Measurements from ENCODE around the gene LCE1E. TPM values are rescaled to one million over a fixed set of nuclear protein-coding genes. Genes with fewer than 3 reads are reported as not detected.

LCE1E gene, protein sequence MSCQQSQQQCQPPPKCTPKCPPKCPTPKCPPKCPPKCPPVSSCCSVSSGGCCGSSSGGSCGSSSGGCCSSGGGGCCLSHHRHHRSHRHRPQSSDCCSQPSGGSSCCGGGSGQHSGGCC
- total RNA-seq (not detected in 2 replicates), polyA plus RNA-seq (not detected in 2 replicates), polyA minus RNA-seq (not detected in 2 replicates), Bru-seq, nascent RNA (not detected), BruChase-seq, experiment 1, labeled RNA remaining after a 6-hour chase (not detected), BruChase-seq, experiment 2, labeled RNA remaining after a 2-hour chase (not detected)
- not detected in 2 replicates for polyA plus RNA-seq (2011; cell fraction: cytosol; rRNA removed)
- not detected in 2 replicates for polyA plus RNA-seq (2011; cell fraction: nucleus; rRNA removed)
- not detected in 2 replicates for polyA plus RNA-seq (2012)
- not detected for polyA minus RNA-seq (2011; cell fraction: cytosol; rRNA and poly(A)+ RNA removed)
- not detected in 2 replicates for polyA minus RNA-seq (2011; cell fraction: nucleus; rRNA and poly(A)+ RNA removed)
- long read RNA-seq, result 0 reads

DNA sequence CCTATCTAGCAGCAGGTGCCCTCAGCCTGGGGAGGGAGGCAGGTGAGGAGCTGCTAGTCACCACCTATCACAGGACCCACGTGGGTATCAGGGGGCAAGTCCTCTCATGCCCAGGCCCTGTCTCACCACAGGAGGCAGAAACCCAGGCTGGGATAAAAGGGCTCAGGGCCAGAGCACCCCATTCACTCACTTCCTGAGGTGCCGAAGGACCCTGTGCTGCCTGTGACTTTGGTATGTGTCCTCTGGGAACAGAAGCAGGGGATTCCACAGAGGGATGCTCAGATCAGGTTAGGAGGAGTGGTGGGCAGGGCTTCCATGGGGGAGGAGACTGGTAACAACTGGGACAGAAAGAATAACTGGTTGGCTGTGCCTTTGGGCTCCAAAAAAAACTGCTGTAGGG is at the start of gene LCE1E:
Gene LCE1E (plus strand): TSS at position 181 of the 400 bp plus-strand sequence. CDS start 1,043 bp downstream, outside the sequence.
- no peak for FAIRE-seq
- no peak within 1 kb of the TSS for H2AFZ ChIP-seq (ENCODE audit: low read depth, low read length)

More for the DNA sequence above, at the start of gene LCE1E:
- dilution Hi-C loops (cut with MboI; ENCODE audit: extremely low pct_ligation_motif_present, low sequenced_read_pairs) (no loop called here), intact Hi-C loops (cut with micrococcal nuclease) (no loop called here)
- H3K4me2 ChIP-seq (ENCODE audit: insufficient read depth, low read length), result no peak within 1 kb of the TSS
- H3K4me3 ChIP-seq (replicated peaks in 1 of 3; ENCODE audit: insufficient read depth in 1 of 3, low read depth in 1 of 3, low read length in 3 of 3), result no peak within 1 kb of the TSS
- no peak within 1 kb of the TSS for H3K9ac ChIP-seq (replicated peaks; ENCODE audit: extremely low read depth, insufficient read depth, low read length)
- no TSS peak for BruUV-seq (replicated peaks)
- no peaks in the 10 kb centered on the region for H3K79me2 ChIP-seq (ENCODE audit: control insufficient read depth, insufficient read depth, low read length)
- no peaks in the 10 kb centered on the region for H3K4me1 ChIP-seq (ENCODE audit: control insufficient read depth, extremely low read depth, insufficient read depth, low read length)
- no peaks in the 10 kb centered on the region for H3K9me3 ChIP-seq (replicated peaks; ENCODE audit: control insufficient read depth, insufficient read depth, low read length)
- CTCF ChIA-PET, result no interaction called here
- no peaks in the 10 kb centered on the region for H3K36me3 ChIP-seq (ENCODE audit: control insufficient read depth in 2 of 2, extremely low read depth in 1 of 2, insufficient read depth in 2 of 2, low read length in 2 of 2)
- no peak for TF ChIP-seq POLR2A (IDR thresholded peaks at IDR 0.05; ENCODE audit: low read depth, low read length)
- TF ChIP-seq MYC (IDR thresholded peaks at IDR 0.05; ENCODE audit: low read depth, low read length), result no peak
- TF ChIP-seq JUN (IDR thresholded peaks at IDR 0.05; ENCODE audit: borderline replicate concordance, insufficient read depth, insufficient read length, low read depth), result no peak
- no peak for TF ChIP-seq FOS (IDR thresholded peaks at IDR 0.05; ENCODE audit: borderline replicate concordance, insufficient read depth, low read length)
- no peak for TF ChIP-seq MAX (IDR thresholded peaks at IDR 0.05; ENCODE audit: insufficient read depth, insufficient read length)
- no peak for TF ChIP-seq GATA2 (IDR thresholded peaks at IDR 0.05; ENCODE audit: insufficient read depth, insufficient read length, low read depth, low read length)
- TF ChIP-seq CTCF (IDR thresholded peaks at IDR 0.05; ENCODE audit: extremely low read depth in 1 of 2, insufficient read depth in 1 of 2, low read depth in 1 of 2, low read length in 2 of 2), result no peak
- no peak for TF ChIP-seq EZH2 (IDR thresholded peaks at IDR 0.05; ENCODE audit: borderline replicate concordance, low read depth, low read length, severe bottlenecking)
- no peak for TF ChIP-seq POLR2AphosphoS5 (IDR thresholded peaks at IDR 0.05; ENCODE audit: insufficient read depth, low read depth, low read length)
- no peak for DNase-seq (ENCODE audit: low read depth, low spot score)
- no peak within 1 kb of the TSS for H3K27ac ChIP-seq (ENCODE audit: insufficient read depth, low read depth, low read length)
- no peaks in the 10 kb centered on the region for H4K20me1 ChIP-seq (replicated peaks; ENCODE audit: control insufficient read depth, extremely low read depth, insufficient read depth, low read length)
- H3K27me3 ChIP-seq (ENCODE audit: control insufficient read depth in 2 of 2, insufficient read depth in 2 of 2, low read length in 2 of 2), result no peaks in the 10 kb centered on the region
- POLR2A ChIA-PET, result no interaction called here
- no peaks in the 10 kb centered on the region for H3K9me1 ChIP-seq (replicated peaks; ENCODE audit: control insufficient read depth, extremely low read depth, insufficient read depth, low read length)

Measured in endothelial cell of umbilical vein (primary cell).